RPMI8226 (cell line): ENCODE results near the gene KLHL17.
A peak's percentile ranks its signal among the peaks of the same experiment; 100 is the strongest.
"Not testable (repeated sequence)": the region's sequence is repeated elsewhere in the genome, so short reads cannot be mapped to it uniquely, and the experiment has no call there.

Experiments
- DNase-seq: peaks from one replicate; pipeline ENCODE4 v3.0.0-alpha.2; 2015

The KLHL17 gene

GRCh38 chr1:1003618-1004419 is 43.4 kb downstream of the KLHL17 start:
- no peak for DNase-seq

GRCh38 chr1:1004420-1004779 is 44.0 kb downstream of the KLHL17 start:
- no peak for DNase-seq

GRCh38 chr1:1004780-1005697 is 44.7 kb downstream of the KLHL17 start:
- peak; percentile 72 for DNase-seq

GRCh38 chr1:1005774-1006304 is 45.5 kb downstream of the KLHL17 start:
- no peak for DNase-seq

GRCh38 chr1:1006305-1007159 is 46.1 kb downstream of the KLHL17 start:
- no peak for DNase-seq

GRCh38 chr1:1010131-1010530 is 49.7 kb downstream of the KLHL17 start:
- DNase-seq: not testable (repeated sequence)

- DNase-seq: no peak
Observed at GRCh38 chr1:1011396-1011949, 51.1 kb downstream of the KLHL17 start.

- not testable (repeated sequence) for DNase-seq
Observed at GRCh38 chr1:1012736-1013104, 52.3 kb downstream of the KLHL17 start.

GRCh38 chr1:1013105-1013921 is 52.9 kb downstream of the KLHL17 start, which contains the start of gene ISG15:
Gene ISG15 (plus strand): TSS chr1:1013497. CDS start chr1:1013574, 77 bp downstream.
- peak; percentile 96 for DNase-seq

- no peak for DNase-seq
Observed at GRCh38 chr1:1013922-1014648, 53.7 kb downstream of the KLHL17 start.

GRCh38 chr1:1014799-1015681 is 54.7 kb downstream of the KLHL17 start:
- no peak for DNase-seq
